Measurements from ENCODE around the gene OGDH. TPM values are rescaled to one million over a fixed set of nuclear protein-coding genes. Genes with fewer than 3 reads are reported as not detected.
"Not testable (repeated sequence)": the region's sequence is repeated elsewhere in the genome, so short reads cannot be mapped to it uniquely, and the experiment has no call there.

The OGDH gene
- total and polyA plus RNA-seq, 2 of the 13 experiments (the other 11 are each of a cell fraction or from before 2014, with no cell fraction given) = 17.4 to 25.4 TPM

DNA sequence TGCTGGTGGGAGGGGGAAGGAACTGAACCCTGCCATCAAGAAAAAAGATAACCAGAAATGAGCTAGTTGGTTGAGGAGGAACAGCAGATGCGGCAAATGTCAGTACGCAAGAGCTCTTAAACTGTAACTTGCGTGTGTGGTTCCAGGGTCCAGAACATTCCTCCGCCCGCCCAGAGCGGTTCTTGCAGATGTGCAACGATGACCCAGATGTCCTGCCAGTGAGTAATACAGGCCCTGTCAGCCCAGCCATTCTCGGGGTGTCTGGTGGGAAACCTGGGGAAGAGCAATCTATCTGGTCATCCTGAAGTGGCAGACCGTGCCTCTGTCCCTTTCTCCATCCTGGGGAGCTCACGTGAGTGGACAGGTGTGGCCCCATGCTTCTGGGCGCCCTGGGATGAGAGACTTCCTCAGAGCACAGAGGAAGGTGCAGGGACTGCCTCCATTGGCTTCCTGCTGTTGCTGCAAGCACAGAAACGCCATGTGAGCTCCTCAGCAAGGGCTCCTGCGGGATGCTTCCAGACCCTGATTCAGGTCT is 91.7 kb downstream of the OGDH start (continued):
- TF ChIP-seq NCOA5 (CRISPR knock-in tag; IDR thresholded peaks at IDR 0.05) (no peak), HMG20B (CRISPR knock-in tag; conservative IDR thresholded peaks at IDR 0.05) (no peak), PHF5A (CRISPR knock-in tag; IDR thresholded peaks at IDR 0.05; ENCODE audit: low read depth, unreplicated experiment) (no peak), ZNF253 (CRISPR knock-in tag; IDR thresholded peaks at IDR 0.05; ENCODE audit: borderline replicate concordance) (no peak), ZNF552 (CRISPR knock-in tag; IDR thresholded peaks at IDR 0.05; ENCODE audit: borderline replicate concordance) (no peak), ZNF614 (CRISPR knock-in tag; IDR thresholded peaks at IDR 0.05; ENCODE audit: borderline replicate concordance) (no peak), MAFF (IDR thresholded peaks at IDR 0.05; ENCODE audit: low read depth, low read length) (no peak), RBFOX2 (IDR thresholded peaks at IDR 0.05; ENCODE audit: low read depth, low read length) (no peak), ZNF333 (CRISPR knock-in tag; IDR thresholded peaks at IDR 0.05; ENCODE audit: borderline replicate concordance) (no peak), HOXA7 (CRISPR knock-in tag; IDR thresholded peaks at IDR 0.05) (no peak), GATA4 (IDR thresholded peaks at IDR 0.05; ENCODE audit: borderline replicate concordance, low read depth) (no peak), GABPB1 (CRISPR knock-in tag; IDR thresholded peaks at IDR 0.05) (no peak)
- TF ChIP-seq, protein P1, sequence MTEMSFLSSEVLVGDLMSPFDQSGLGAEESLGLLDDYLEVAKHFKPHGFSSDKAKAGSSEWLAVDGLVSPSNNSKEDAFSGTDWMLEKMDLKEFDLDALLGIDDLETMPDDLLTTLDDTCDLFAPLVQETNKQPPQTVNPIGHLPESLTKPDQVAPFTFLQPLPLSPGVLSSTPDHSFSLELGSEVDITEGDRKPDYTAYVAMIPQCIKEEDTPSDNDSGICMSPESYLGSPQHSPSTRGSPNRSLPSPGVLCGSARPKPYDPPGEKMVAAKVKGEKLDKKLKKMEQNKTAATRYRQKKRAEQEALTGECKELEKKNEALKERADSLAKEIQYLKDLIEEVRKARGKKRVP (CRISPR knock-in tag; IDR thresholded peaks at IDR 0.05) = no peak
- TF ChIP-seq, protein P2, sequence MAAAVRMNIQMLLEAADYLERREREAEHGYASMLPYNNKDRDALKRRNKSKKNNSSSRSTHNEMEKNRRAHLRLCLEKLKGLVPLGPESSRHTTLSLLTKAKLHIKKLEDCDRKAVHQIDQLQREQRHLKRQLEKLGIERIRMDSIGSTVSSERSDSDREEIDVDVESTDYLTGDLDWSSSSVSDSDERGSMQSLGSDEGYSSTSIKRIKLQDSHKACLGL (CRISPR knock-in tag; IDR thresholded peaks at IDR 0.05) = no peak

DNA sequence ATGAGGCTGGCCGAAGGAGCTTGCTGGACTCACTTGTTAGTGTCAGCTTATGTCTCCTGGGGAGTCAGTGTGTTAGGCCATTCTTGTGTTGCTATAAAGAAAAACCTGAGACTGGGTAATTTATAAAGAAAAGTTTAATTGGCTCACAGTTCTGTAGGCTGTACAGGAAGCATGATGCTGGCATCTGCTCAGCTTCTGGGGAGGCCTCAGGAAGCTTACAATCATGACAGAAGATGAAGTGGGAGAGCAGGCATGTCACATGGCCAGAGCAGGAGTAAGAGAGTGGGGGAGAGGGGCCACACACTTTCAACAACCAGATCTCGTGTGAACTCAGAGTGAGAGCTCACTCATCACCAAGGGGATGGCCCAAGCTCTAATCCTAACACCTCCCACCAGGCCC is 93.2 kb downstream of the OGDH start:
- H3K9ac ChIP-seq (ENCODE audit: insufficient read depth, low read depth, low read length); H3K9me3 ChIP-seq (ENCODE audit: low read length); BruUV-seq (replicated peaks); FAIRE-seq; H3K79me2 ChIP-seq (ENCODE audit: insufficient read depth, low read length); CTCF ChIA-PET (ENCODE audit: low intra/inter-chr PET ratio, low total read pairs); H3K4me2 ChIP-seq (ENCODE audit: low read depth, low read length); ATAC-seq; H3K27me3 ChIP-seq (ENCODE audit: control insufficient read depth in 1 of 2, insufficient read depth in 2 of 2, low read length in 2 of 2); H4K20me1 ChIP-seq (ENCODE audit: insufficient read depth, low read length); H2AFZ ChIP-seq (ENCODE audit: low read length); POLR2A ChIA-PET; DNase-seq (ENCODE audit: low spot score); H3K27ac ChIP-seq (ENCODE audit: extremely low read length, insufficient read depth, low read length); H3K4me1 ChIP-seq (ENCODE audit: insufficient read depth, low read length); H3K4me3 ChIP-seq (replicated peaks in 1 of 3; ENCODE audit: insufficient read depth in 1 of 3, low read depth in 2 of 3, low read length in 3 of 3); in situ Hi-C loops (cut with HindIII; ENCODE audit: extremely low pct_ligation_motif_present, low pct_unique_long_range_greater_than_20kb); intact Hi-C loops (cut with micrococcal nuclease; ENCODE audit: unreplicated experiment): not testable (repeated sequence)
- WGBS (ENCODE audit: low lambda C conversion rate) = 100% methylated on average over 1 of the region's 2 CpGs
- peaks cover 18 to 27% of the 10 kb centered on the region in 2 experiments; a peak in 4 of 5 replicates for H3K36me3 ChIP-seq (replicated peaks in 1 of 2; ENCODE audit: control insufficient read depth in 1 of 2, insufficient read depth in 2 of 2, low read length in 2 of 2)
